GM19455 (cell line): ENCODE measurements around the gene MTA3.

ENCODE experiments used
- ATAC-seq: cut with Tn5 transposase; IDR thresholded peaks from one replicate; pipeline ENCODE4 v1.9.1; 2021; ENCODE audit not compliant: unreplicated experiment

MTA3 gene

GRCh38 chr2:42796427-42797248, 228.2 kb downstream of the MTA3 start:
- peak; percentile 36 for ATAC-seq

GRCh38 chr2:42797281-42797680, 228.8 kb downstream of the MTA3 start:
- no peak for ATAC-seq

GRCh38 chr2:42799881-42800280, 231.4 kb downstream of the MTA3 start:
- ATAC-seq, result no peak

GRCh38 chr2:42800461-42800962, 232.1 kb downstream of the MTA3 start:
- ATAC-seq, result no peak

GRCh38 chr2:42800981-42801380, 232.5 kb downstream of the MTA3 start:
- no peak for ATAC-seq

GRCh38 chr2:42801381-42801780, 232.9 kb downstream of the MTA3 start:
- ATAC-seq, result no peak

- ATAC-seq, result no peak
These were observed 233.7 kb downstream of the MTA3 start for GRCh38 chr2:42802150-42802549.

GRCh38 chr2:42804338-42804737, 235.9 kb downstream of the MTA3 start:
- no peak for ATAC-seq

GRCh38 chr2:42804891-42805290, 236.5 kb downstream of the MTA3 start:
- ATAC-seq, result no peak
